ENCODE results near the gene ITGA7.

Gene ITGA7

GRCh38 chr12:55718015-55718414 lies 10.3 kb upstream of the ITGA7 start:
- DNase-seq, result no peak

DNA sequence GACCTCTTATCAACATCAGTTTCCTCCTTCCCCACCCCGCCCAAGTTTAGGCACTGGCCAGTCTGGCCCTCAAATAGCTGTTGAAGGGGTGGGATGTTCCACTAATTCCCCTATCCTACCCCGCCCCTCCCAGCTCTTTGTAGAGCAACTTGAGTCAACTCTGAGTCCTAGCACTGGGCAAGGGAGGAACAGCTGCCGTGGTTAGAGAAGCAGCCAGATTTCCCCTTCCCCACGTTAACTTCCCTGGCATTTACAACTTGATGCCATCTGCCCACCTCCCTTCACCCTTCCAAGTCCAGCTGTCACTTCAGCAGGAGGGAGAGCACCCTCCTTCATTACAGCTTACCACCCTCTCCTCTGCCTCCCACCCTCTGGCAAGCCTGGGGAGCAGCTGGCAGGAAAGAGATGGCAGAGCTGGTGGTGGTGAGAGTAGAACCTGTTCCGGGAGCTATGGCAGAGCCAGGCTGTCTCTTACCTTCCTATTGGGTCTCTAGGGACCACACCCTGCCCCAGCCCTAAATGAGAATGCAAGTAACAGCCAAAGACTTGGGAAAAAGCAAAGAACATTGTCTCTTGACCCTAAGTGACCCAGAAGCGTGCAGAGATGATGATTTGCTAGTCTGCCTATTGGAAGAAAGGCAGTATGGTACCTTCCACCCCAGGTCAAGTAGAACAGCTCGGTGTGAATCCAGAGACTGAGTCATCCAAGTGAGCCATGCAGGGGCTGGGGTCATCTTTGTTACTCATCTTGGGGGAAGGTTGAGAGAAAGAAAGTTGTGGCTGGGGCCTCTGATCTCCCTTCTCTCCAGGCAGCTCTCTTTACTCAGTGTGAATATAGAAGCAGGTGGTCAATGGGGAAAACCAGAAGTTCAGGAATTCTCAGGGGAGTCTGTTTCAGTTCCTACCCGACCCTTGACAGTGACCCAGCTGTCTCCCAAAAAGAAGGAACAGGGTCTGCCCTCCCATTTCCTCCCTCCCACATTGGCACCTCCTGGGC lies 9.6 kb upstream of the ITGA7 start:
- DNase-seq, result no peak

DNA sequence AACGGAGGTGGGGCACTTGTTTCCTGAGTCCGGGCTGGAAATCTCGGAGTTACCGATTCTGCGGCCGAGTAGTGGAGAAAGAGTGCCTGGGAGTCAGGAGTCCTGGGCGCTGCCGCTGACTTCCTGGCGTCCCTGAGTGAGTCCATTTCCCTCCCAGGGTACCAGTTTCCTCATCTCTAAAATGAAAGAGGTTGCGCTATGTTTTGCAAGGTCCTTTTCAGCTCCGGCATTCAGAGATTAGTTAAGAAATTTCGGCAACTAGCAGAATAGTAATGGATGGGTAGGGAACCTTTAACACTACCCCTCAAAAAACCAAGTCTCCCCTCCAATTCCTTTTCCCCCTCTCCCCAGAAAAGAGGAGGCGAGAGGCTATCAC lies 8.9 kb upstream of the ITGA7 start:
- no peak for DNase-seq

DNA sequence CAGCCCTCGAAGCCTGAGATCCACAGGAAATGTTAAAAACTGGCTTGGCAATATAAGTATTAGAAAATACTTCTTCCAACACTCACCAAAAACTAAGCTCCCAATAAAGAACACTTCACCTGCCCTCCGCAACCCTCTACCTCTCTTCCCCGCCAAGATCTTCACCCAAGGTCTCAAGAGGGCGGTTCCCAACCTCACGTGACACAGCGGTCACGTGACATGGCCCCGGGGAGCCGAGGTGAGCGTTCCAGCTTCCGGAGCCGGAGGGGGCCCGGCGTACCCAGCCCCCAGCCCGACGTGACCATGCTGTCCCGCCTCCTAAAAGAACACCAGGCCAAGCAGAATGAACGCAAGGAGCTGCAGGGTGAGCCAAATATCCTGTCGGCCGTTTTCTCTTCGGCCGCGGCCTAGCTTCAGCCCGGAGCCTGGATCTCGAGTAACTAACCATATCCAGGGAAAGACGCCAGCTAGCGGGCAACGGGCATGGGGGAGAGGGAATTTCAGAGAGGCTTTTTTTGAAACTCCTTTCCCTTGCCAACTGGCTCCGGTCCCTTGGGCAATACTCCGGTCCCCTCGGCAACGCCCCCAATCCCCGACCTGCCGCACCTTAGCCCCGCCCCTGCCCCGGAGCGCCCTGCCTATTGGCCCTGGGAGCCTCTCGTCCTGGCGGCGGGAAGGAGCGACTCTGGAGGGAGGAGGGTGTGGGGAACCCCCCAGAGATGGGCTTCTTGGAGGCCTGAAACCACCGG lies 8.3 kb upstream of the ITGA7 start, which contains the start of gene BLOC1S1:
TSS of gene BLOC1S1 (plus strand) at position 214 of the 749 bp plus-strand sequence. CDS start at position 220, 6 bp downstream.
- DNase-seq, result peak; percentile 94

DNA sequence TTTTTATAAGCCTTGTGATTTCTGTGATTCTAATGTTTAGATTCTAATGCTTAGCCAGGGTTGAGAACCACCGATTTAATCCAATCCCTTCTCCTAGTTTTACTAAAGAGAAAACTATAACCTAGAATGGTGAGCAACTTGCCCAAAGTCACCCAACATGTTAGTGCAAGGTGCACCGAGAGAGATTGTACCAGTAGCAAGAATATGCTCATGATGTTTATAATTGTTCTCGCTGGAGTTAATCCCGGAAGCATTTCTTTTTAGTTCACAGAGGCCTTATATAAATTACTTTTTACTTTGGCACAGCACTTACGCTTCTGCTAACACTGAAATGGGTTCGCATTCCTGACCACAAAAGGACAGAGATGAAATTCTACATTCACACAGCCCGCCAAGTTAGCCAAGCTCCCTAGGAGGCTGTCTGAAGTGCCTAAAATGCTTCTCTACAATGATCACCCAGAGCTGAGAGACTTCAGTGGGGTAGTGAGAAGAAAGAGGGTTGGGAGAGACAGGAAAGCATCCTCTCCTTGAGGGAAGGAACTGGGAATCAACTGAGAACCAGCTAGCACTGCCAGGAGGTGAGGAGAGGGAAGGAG lies 7.6 kb upstream of the ITGA7 start:
- DNase-seq, result no peak

- no peak for DNase-seq
Measured at GRCh38 chr12:55713721-55714120, 6.0 kb upstream of the ITGA7 start.

GRCh38 chr12:55712700-55713415 lies 5.2 kb upstream of the ITGA7 start:
- no peak for DNase-seq

- no peak for DNase-seq
Measured at GRCh38 chr12:55711786-55712553, 4.3 kb upstream of the ITGA7 start.

GRCh38 chr12:55708695-55709233 lies 1.1 kb upstream of the ITGA7 start:
- DNase-seq, result no peak

DNA sequence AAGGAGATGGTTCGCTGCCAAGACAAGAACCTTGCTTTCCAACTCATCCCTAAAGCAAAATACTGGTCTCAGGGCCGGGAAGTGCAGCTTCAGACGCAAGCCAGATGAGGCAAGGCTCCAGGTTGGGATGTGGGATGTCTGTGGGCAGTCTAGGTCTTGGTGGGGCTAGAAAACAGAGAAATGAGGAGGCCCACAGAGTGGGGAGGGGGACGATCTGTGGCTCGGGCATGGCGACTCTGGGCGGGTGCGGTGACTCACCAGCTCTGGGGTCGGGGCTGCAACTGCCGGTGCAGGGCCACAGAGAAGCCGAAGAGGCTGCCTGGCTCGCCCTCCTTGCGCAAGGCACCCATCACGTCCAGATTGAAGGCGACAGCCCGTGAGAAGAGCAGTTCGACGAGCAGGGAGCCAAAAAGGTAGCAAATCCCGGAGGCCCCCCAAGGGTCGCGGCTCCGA lies 459 bp downstream of the ITGA7 start:
- no peak for DNase-seq

GRCh38 chr12:55706568-55707218 lies 1.0 kb downstream of the ITGA7 start:
- DNase-seq, result no peak

DNA sequence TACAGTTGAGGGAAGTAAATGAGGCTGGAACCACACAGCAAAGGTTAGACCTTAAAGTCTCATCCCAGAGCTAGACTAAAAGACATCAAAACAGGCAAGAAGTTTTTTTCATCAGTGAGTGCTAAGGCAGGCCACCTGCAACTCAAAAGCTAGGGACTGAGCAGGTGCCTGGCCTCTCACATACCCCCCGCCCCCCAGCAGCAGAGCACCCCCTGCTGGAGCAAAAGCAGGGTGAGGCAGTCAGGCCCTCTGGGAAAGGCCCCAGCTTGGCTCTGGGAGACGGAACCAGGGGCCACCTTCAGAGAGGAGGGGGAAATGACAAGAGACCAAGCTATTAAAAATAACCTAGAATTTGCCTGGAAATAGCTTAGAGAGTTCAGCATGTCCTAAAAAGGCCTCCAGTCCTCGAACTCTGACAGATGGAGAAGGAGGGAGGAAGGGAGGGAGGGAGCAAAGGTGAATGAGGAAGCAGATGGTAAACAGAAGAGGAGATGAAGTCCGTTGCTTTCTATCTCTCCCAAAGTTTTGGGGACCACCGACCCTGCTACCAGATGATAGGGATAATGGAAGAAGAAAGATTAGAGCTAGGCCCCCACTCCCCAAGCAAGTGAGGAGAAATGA lies 1.8 kb downstream of the ITGA7 start:
- DNase-seq, result no peak

- DNase-seq, result no peak
Measured at GRCh38 chr12:55704824-55705718, 2.6 kb downstream of the ITGA7 start.

- no peak for DNase-seq
Measured at GRCh38 chr12:55703901-55704761, 3.6 kb downstream of the ITGA7 start.

GRCh38 chr12:55703288-55703687 lies 4.4 kb downstream of the ITGA7 start:
- DNase-seq, result no peak

- no peak for DNase-seq
Measured at GRCh38 chr12:55702861-55703260, 4.8 kb downstream of the ITGA7 start.

DNA sequence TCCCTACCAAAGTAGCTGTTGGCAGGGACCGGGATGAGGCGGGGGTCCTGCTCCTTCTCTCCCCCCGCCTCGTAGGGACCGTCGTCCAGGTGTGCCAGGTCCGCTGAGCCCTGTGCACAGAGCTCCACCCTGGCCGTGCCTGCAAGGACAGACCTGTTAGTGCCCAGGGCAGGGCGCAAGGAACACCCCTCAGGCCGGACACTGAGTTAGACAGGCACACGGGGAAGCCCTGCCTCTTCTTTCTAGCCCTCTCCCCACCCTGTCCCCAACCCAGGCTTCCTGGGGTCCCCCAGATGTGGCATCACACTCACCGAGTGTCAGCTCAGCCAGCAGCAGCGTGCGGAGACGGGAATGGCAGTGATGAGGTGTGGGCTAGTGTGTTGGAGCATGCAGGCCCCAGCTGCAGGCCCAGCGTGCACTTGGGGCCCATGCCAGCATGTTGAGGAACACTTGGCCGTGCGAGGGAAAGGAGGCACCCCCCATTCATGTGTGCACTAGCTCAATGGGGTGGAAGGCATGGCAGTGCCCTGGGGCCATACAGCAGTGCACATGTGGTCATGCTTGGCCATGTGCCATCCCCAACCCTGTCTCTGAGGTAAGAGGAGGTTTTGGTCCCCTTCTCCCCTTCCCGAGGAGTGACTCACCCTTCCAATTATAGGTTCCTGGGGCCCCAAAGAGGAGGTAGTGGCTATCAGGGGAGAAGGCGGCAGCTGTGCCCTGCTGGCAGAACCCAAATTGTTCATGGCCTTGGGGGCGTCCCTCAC lies 7.3 kb downstream of the ITGA7 start:
- DNase-seq, result no peak
